SK-N-MC (cell line): ENCODE results near the gene BCORL1.

ENCODE experiments used
- DNase-seq: peaks from one replicate; pipeline ENCODE4 v3.0.0-alpha.2; 2011; ENCODE audit warnings: low read depth, low spot score
- H3K27ac ChIP-seq: fragments of 200-600 bp; sonication (generic); 2 replicates; pipeline ENCODE4 v1.5.1; 2016; ENCODE audit warnings: mixed run types
- H3K36me3 ChIP-seq: fragments of 200-600 bp; sonication (generic); 2 replicates; pipeline ENCODE4 v1.6.1; 2017; ENCODE audit warnings: antibody characterized with exemption, low read length, mixed read lengths; ENCODE audit not compliant: insufficient read depth
- H3K4me3 ChIP-seq: fragments of 200-600 bp; sonication (generic); 2 replicates; pipeline ENCODE4 v1.5.1; 2016
- H3K9ac ChIP-seq: fragments of 200-600 bp; sonication (generic); 2 replicates; pipeline ENCODE4 v1.8.0; 2017; ENCODE audit warnings: mixed run types, mixed read lengths; ENCODE audit not compliant: insufficient read length
- H3K9me3 ChIP-seq: fragments of 200-600 bp; sonication (generic); 2 replicates; pipeline ENCODE4 v1.6.1; 2017; ENCODE audit warnings: low read depth, mild to moderate bottlenecking, antibody characterized with exemption, low read length, moderate library complexity, mixed read lengths
- EZH2 ChIP-seq: fragments of 200-600 bp; sonication (generic); IDR thresholded peaks from one replicate; pipeline ENCODE4 v1.6.1; 2017; ENCODE audit warnings: antibody characterized with exemption
- FOXP2 ChIP-seq: optimal IDR thresholded peaks from 2 replicates; pipeline ENCODE3; 2011; ENCODE audit warnings: mild to moderate bottlenecking, moderate library complexity; ENCODE audit not compliant: insufficient read depth; ENCODE audit errors: extremely low read length, control extremely low read depth
- POLR2AphosphoS5 ChIP-seq: IDR thresholded peaks from 2 replicates; pipeline ENCODE4 v1.6.1; 2012; ENCODE audit warnings: mild to moderate bottlenecking, low read depth, low read length, borderline replicate concordance

BCORL1 gene

DNA sequence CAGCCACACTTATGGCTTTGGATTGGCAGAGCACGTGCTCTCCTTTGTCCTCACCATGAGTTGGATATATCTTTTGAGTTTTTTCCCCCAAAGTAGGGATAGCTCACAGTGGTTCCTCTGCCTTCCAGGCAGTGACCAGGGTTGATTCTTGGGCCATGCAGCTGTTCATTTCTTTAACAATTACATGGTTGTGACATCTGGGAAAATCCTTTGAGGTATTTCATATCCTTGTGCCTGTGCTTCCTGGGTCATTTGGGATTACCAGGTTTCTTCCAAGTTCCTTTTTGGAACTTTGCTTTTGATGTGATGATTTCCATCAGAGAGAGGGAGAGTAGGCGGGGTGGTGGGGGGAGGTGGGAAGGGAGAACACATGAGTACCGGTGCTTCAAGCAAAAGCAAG lies 15.6 kb downstream of the BCORL1 start:
- Histone ChIP-seq H3K27ac (no peak overlapping the region), H3K9ac (no peak overlapping the region), H3K4me3 (no peak overlapping the region), H3K36me3 (no peaks in the 10 kb centered on the region), H3K9me3 (no peaks in the 10 kb centered on the region)
- TF ChIP-seq POLR2AphosphoS5 (no peak), EZH2 (no peak), FOXP2 (no peak)
- DNase-seq = no peak

DNA sequence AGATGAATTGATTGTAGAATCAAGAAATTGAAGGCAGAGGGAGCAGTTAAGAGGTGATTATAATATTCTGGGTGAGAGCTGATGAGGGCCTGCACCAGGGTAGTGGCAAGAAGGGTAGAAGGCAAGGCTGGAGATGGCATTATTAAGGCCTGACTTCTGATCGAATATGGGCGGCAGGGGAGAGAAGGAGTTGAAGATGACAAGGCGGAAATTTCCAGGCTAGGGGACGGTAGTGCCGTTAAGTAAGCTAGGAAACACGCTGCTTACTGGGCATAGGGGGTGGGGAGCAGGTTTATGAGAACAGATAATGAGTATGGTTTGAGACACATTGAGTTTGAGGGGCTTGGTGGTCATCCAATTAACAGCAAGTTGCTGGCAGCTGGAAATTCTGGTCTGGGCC lies 19.5 kb downstream of the BCORL1 start:
- no peaks in the 10 kb centered on the region for H3K36me3 ChIP-seq
- H3K27ac ChIP-seq = no peak overlapping the region
- no peaks in the 10 kb centered on the region for H3K9me3 ChIP-seq
- no peak overlapping the region for H3K9ac ChIP-seq
- TF ChIP-seq POLR2AphosphoS5 (no peak), EZH2 (no peak), FOXP2 (no peak)
- no peak overlapping the region for H3K4me3 ChIP-seq
- no peak for DNase-seq

DNA sequence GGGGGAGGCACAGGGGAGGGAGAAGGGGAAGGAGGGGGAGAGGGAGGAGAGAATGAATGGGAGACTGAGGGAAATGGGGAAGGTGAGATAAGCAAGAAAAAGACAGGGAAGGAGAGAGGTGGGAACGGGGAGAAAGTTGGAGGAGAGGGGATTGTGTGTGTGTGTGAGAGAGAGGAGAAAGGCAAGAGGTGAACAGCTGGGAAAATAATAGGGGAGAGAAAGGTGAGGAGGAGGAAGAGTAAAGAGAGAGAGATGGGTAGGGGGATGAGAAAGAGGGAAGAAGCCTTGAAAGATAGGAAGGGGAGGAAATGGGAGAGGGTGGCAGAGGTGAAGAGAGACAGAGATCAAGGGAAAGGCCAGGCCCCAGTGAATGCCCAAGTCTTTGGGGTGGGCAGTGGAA lies 20.1 kb downstream of the BCORL1 start:
- Histone ChIP-seq H3K4me3 (no peak overlapping the region), H3K36me3 (no peaks in the 10 kb centered on the region), H3K9ac (no peak overlapping the region), H3K9me3 (no peaks in the 10 kb centered on the region), H3K27ac (no peak overlapping the region)
- DNase-seq = no peak
- TF ChIP-seq FOXP2 (no peak), POLR2AphosphoS5 (no peak), EZH2 (no peak)

DNA sequence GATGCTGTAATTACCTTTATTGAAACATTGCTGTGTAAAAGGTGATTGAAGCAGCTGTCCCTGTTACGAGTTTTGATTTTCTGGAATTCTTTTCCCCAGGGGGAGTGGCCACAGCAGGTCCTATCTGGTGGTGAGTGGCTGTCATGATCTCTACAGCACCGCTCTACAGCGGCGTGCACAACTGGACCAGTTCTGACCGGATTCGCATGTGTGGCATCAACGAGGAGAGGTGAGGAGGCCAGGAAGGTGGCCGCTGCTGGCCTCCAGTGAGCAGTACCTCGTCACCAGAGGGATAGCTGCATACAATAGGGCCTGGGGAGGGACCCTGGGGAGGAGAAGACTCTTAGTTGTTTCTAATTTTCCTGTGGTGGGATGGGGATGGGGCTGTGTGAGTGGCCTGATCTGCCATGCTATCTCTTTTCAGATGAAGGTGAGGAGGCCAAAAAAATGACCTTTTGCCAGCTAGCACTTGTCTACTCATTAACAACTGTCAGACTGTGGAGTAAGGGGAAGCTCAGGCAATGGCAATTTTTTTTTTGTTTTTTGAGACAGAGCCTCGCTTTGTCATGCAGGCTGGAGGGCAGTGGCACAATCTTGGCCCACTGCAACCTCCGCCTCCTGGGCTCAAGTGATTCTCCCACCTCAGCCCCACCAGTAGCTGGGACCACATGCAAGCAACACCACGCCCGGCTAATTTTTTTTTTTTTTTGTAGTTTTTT lies 22.8 kb downstream of the BCORL1 start:
- H3K9me3 ChIP-seq = no peaks in the 10 kb centered on the region
- H3K27ac ChIP-seq = no peak overlapping the region
- H3K36me3 ChIP-seq = no peaks in the 10 kb centered on the region
- H3K9ac ChIP-seq = no peak overlapping the region
- no peak for DNase-seq
- TF ChIP-seq EZH2 (no peak), POLR2AphosphoS5 (no peak), FOXP2 (no peak)
- no peak overlapping the region for H3K4me3 ChIP-seq

DNA sequence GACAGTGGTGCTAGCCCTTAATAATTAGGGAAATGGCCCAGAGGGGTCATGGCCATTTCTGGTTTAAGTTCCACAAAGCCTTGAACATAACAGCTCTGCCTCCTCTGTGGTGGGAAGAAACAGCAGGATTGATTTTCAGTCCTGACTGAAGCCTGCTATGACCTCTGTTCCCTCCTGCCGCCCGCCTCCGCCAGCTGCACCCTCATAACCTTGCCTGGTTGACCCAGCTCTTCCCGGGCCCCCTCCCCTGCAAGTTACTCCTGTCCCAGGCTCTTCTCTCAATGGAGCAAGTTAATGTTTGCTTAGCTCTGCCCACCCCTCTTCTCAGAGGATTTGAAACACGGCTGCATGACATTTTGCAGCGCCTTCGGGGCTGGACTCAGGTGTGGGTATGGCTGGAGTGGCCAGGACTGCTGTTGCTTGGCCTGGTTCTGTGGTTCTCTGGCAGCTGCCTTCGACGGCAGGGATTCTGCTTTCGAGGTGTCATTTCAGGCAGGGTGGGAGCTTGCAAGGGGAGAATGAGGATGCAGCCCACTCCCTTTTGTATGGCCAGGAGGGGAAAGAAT lies 27.3 kb downstream of the BCORL1 start:
- no peak overlapping the region for H3K27ac ChIP-seq
- no peaks in the 10 kb centered on the region for H3K9me3 ChIP-seq
- no peak overlapping the region for H3K4me3 ChIP-seq
- TF ChIP-seq POLR2AphosphoS5 (no peak), FOXP2 (no peak), EZH2 (no peak)
- DNase-seq = no peak
- no peak overlapping the region for H3K9ac ChIP-seq
- no peaks in the 10 kb centered on the region; the same call in 1 of the 2 replicates for H3K36me3 ChIP-seq

DNA sequence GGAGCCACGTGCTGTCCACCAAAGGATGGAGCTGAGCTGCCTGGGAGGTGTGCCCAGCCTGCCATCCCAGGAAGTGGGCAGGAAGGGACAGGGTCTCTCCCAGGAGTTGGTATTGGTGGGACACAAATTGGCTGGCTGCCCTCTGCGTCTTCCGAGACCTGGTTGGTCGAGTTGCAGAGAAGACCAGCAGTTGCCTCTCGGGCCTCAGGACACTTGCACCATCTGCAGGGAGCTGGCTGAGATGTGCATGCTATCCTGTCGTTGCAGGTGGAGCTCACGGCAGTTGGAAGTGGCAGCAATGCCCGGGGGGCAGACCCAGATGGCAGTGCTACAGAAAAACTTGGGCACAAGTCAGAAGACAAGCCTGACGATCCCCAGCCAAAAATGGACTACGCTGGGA lies 30.2 kb downstream of the BCORL1 start:
- Histone ChIP-seq H3K9ac (no peak overlapping the region), H3K4me3 (no peak overlapping the region), H3K9me3 (no peaks in the 10 kb centered on the region), H3K27ac (no peak overlapping the region), H3K36me3 (no peaks in the 10 kb centered on the region; the same call in 1 of the 2 replicates)
- no peak for DNase-seq
- TF ChIP-seq POLR2AphosphoS5 = no peak
- TF ChIP-seq EZH2 = no peak
- TF ChIP-seq FOXP2 = no peak

DNA sequence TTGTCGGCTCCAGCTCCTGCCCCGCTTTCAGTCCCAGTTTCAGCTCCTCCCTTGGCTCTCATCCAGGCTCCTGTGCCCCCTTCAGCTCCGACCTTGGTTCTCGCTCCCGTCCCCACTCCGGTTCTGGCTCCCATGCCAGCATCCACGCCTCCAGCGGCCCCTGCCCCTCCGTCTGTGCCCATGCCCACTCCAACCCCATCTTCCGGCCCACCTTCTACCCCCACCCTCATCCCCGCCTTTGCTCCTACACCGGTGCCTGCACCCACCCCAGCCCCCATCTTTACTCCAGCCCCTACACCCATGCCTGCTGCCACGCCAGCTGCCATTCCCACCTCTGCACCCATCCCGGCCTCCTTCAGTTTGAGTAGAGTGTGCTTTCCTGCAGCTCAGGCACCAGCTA lies 31.2 kb downstream of the BCORL1 start:
- H3K27ac ChIP-seq = no peak overlapping the region
- H3K9me3 ChIP-seq = no peaks in the 10 kb centered on the region
- no peak overlapping the region for H3K4me3 ChIP-seq
- H3K9ac ChIP-seq = no peak overlapping the region
- no peak for DNase-seq
- no peaks in the 10 kb centered on the region; the same call in 1 of the 2 replicates for H3K36me3 ChIP-seq
- TF ChIP-seq FOXP2 (no peak), POLR2AphosphoS5 (no peak), EZH2 (no peak)

DNA sequence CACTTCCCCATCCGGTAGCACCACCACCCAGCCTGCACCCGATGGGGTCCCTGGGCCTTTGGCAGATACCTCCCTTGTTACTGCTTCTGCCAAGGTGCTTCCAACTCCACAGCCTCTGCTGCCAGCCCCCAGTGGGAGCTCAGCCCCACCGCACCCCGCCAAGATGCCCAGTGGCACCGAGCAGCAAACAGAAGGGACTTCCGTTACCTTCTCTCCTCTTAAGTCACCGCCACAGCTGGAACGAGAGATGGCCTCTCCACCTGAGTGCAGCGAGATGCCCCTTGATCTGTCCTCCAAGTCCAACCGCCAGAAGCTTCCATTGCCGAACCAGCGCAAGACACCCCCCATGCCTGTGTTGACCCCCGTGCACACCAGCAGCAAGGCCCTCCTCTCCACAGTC lies 31.9 kb downstream of the BCORL1 start:
- no peaks in the 10 kb centered on the region; the same call in 1 of the 2 replicates for H3K36me3 ChIP-seq
- H3K9ac ChIP-seq = no peak overlapping the region
- no peaks in the 10 kb centered on the region for H3K9me3 ChIP-seq
- DNase-seq = no peak
- H3K27ac ChIP-seq = no peak overlapping the region
- H3K4me3 ChIP-seq = no peak overlapping the region
- TF ChIP-seq POLR2AphosphoS5 = no peak
- TF ChIP-seq EZH2 = no peak
- TF ChIP-seq FOXP2 = no peak
